PC-9 (cell line): ENCODE data around the gene SRGAP3. TPM values are rescaled to one million over a fixed set of nuclear protein-coding genes. Genes with fewer than 3 reads are reported as not detected.

ENCODE experiments used
- BruUV-seq: library from RNA; stranded (reverse); fragments of 400-500 nt; replicated peaks from 2 replicates; lab custom pipeline; 2021; lab: Mats Ljungman, UMichigan
- CTCF ChIA-PET: fragments of 300-600 bp; sonication (Branson Sonifier 250); formaldehyde crosslinking; loops from one replicate; lab custom pipeline; 2022; ENCODE audit warnings: antibody characterized with exemption; lab: Charles Lee
- POLR2A ChIA-PET: fragments of 300-600 bp; sonication (Branson Sonifier 250); formaldehyde crosslinking; loops from one replicate; lab custom pipeline; 2022; ENCODE audit warnings: antibody characterized with exemption; ENCODE audit not compliant: unreplicated experiment; lab: Charles Lee
- DNase-seq, 2 experiments: peaks; one replicate each; pipeline versions ENCODE4 v3.0.0 to v3.0.0-alpha.2; 2015 to 2022; ENCODE audit warnings: mixed read lengths in 1 of 2
- H2AFZ ChIP-seq: fragments of 200-600 bp; sonication (generic); 2 replicates; pipeline ENCODE4 v1.8.1; 2017; ENCODE audit warnings: antibody characterized with exemption
- H3F3A ChIP-seq: fragments of 200-600 bp; sonication (generic); 2 replicates; pipeline ENCODE4 v1.8.1; 2017; ENCODE audit warnings: antibody characterized with exemption, mild to moderate bottlenecking, low read depth; ENCODE audit not compliant: insufficient read depth
- H3K27ac ChIP-seq: fragments of 200-600 bp; sonication (generic); 2 replicates; pipeline ENCODE4 v1.6.1; 2016; ENCODE audit warnings: mixed run types
- H3K27me3 ChIP-seq: fragments of 200-600 bp; sonication (generic); 2 replicates; pipeline ENCODE4 v1.6.1; 2016; ENCODE audit warnings: low read depth, mixed run types; ENCODE audit not compliant: insufficient read depth
- H3K36me3 ChIP-seq: fragments of 200-600 bp; sonication (generic); 2 replicates; pipeline ENCODE4 v1.6.1; 2016; ENCODE audit warnings: low read depth, mixed run types
- H3K4me1 ChIP-seq: fragments of 200-600 bp; sonication (generic); replicated peaks from 2 replicates; pipeline ENCODE4 v1.6.1; 2016; ENCODE audit warnings: mixed run types; ENCODE audit not compliant: insufficient read depth
- H3K4me2 ChIP-seq: fragments of 200-600 bp; sonication (generic); 2 replicates; pipeline ENCODE4 v1.6.1; 2017; ENCODE audit warnings: mixed run types
- H3K4me3 ChIP-seq: fragments of 200-600 bp; sonication (generic); 2 replicates; pipeline ENCODE4 v1.6.1; 2016; ENCODE audit warnings: mixed run types
- H3K79me2 ChIP-seq: fragments of 200-600 bp; sonication (generic); 2 replicates; pipeline ENCODE4 v1.6.1; 2017; ENCODE audit warnings: low read depth, mixed run types
- H3K9me2 ChIP-seq: fragments of 200-600 bp; sonication (generic); 2 replicates; pipeline ENCODE4 v1.8.1; 2017; ENCODE audit warnings: mild to moderate bottlenecking; ENCODE audit not compliant: insufficient read depth
- H3K9me3 ChIP-seq: fragments of 200-600 bp; sonication (generic); 2 replicates; pipeline ENCODE4 v1.8.1; 2016; ENCODE audit warnings: low read depth; ENCODE audit not compliant: insufficient read depth
- H4K20me1 ChIP-seq: fragments of 200-600 bp; sonication (generic); 2 replicates; pipeline ENCODE4 v1.8.1; 2017; ENCODE audit not compliant: insufficient read depth
- CTCF ChIP-seq: fragments of 200-600 bp; sonication (generic); conservative IDR thresholded peaks from 2 replicates; pipeline ENCODE4 v1.6.1; 2017; ENCODE audit warnings: mixed run types, antibody characterized with exemption, mild to moderate bottlenecking, moderate library complexity
- EZH2 ChIP-seq: fragments of 200-600 bp; sonication (generic); IDR thresholded peaks from 2 replicates; pipeline ENCODE4 v1.8.0; 2017; ENCODE audit warnings: antibody characterized with exemption, low read depth
- intact Hi-C: fragments of 100-400 bp; cut with micrococcal nuclease; formaldehyde crosslinking; loops from one replicate; pipeline ENCODE4 v1.10.0; 2022; ENCODE audit not compliant: unreplicated experiment
- total RNA-seq: library from RNA; stranded (reverse); gene quantifications from 2 replicates; pipeline ENCODE4 v1.2.3, GENCODE V29; 2021

Gene SRGAP3
- total RNA-seq, 1 experiment from 2014 or later, result 17.5 TPM

- Histone ChIP-seq H3K36me3 (no peaks in the 10 kb centered on the region), H4K20me1 (no peaks in the 10 kb centered on the region), H3K27me3 (no peaks in the 10 kb centered on the region), H3K9me3 (no peaks in the 10 kb centered on the region), H3K4me1 (no peaks in the 10 kb centered on the region), H3K4me3 (no peak overlapping the region), H3F3A (no peaks in the 10 kb centered on the region), H3K9me2 (no peaks in the 10 kb centered on the region), H3K4me2 (no peak overlapping the region), H2AFZ (no peak overlapping the region), H3K27ac (no peak overlapping the region), H3K79me2 (no peaks in the 10 kb centered on the region)
- TF ChIP-seq CTCF, result no peak
- no peak for TF ChIP-seq EZH2
- no TSS peak for BruUV-seq
- ChIA-PET CTCF (no interaction called here), POLR2A (no interaction called here)
- intact Hi-C loops, result no loop called here
- no peak for DNase-seq
Measured at GRCh38 chr3:9231471-9231870, 18.0 kb downstream of the SRGAP3 start.

DNA sequence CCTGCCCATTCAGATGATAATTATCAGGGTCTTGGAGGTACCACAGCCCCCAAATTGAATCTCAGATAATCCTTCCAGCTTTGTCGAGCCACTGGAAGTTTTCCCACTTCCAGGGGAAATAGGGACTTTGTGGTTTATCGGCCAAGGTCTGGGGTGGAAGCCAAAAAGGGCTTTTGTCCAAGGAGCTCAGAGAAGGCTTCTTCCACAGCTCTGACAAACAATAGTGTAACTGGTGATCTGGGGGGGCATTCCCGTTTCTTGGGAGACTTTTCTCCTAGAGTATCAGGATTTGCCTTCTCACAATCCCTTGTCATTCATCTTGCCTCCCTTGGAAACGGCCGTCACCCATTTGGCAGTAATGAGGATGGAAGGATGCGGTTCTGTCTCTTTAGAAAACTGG lies 18.4 kb downstream of the SRGAP3 start:
- Histone ChIP-seq H3F3A (no peaks in the 10 kb centered on the region), H3K4me2 (no peak overlapping the region), H4K20me1 (no peaks in the 10 kb centered on the region), H2AFZ (no peak overlapping the region), H3K4me3 (no peak overlapping the region), H3K27me3 (no peaks in the 10 kb centered on the region), H3K36me3 (no peaks in the 10 kb centered on the region), H3K79me2 (no peaks in the 10 kb centered on the region), H3K9me3 (no peaks in the 10 kb centered on the region), H3K4me1 (no peaks in the 10 kb centered on the region), H3K27ac (no peak overlapping the region), H3K9me2 (no peaks in the 10 kb centered on the region)
- no TSS peak for BruUV-seq
- ChIA-PET CTCF (no interaction called here), POLR2A (interaction anchor here (0.6 kb wide), 1 partner anchor 22 kb away, joined by 4 read pairs; no protein-coding TSS in a partner anchor)
- intact Hi-C loops, result no loop called here
- no peak for DNase-seq
- TF ChIP-seq CTCF (no peak), EZH2 (no peak)

DNA sequence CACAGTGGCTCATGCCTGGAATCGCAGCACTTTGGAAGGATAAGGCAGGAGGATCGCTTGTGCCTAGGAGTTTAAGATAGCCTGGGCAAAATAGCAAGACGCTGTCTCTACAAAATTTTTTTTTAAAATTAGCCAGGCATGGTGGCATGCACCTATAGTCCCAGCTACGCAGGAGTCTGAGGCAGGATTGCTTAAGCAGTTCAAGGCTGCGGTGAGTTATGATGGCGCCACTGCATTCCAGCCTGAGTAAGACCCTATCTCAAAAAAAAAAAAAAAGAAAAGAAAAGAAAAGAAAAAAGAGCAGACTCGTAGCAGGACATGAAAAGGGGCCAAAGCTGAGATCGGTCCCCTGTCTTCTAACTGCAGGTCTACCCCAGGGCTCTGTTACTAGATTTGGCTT lies 18.9 kb downstream of the SRGAP3 start:
- Histone ChIP-seq H2AFZ (no peak overlapping the region), H3K27me3 (no peaks in the 10 kb centered on the region), H3K4me1 (no peaks in the 10 kb centered on the region), H3K9me2 (no peaks in the 10 kb centered on the region), H3K36me3 (no peaks in the 10 kb centered on the region), H3F3A (no peaks in the 10 kb centered on the region), H3K4me2 (no peak overlapping the region), H4K20me1 (no peaks in the 10 kb centered on the region), H3K79me2 (no peaks in the 10 kb centered on the region), H3K4me3 (no peak overlapping the region), H3K9me3 (no peaks in the 10 kb centered on the region), H3K27ac (no peak overlapping the region)
- CTCF ChIA-PET, result no interaction called here
- DNase-seq, result no peak
- TF ChIP-seq EZH2 (no peak), CTCF (no peak)
- POLR2A ChIA-PET, result interaction anchor here (0.6 kb wide), 1 partner anchor 23 kb away, joined by 4 read pairs; no protein-coding TSS in a partner anchor
- intact Hi-C loops, result no loop called here
- no TSS peak for BruUV-seq
